ENCODE data around the gene FAM163B. TPM values are rescaled to one million over a fixed set of nuclear protein-coding genes. Genes with fewer than 3 reads are reported as not detected.

Gene FAM163B
- total RNA-seq, 4 donors from 2014 or later: not detected

DNA sequence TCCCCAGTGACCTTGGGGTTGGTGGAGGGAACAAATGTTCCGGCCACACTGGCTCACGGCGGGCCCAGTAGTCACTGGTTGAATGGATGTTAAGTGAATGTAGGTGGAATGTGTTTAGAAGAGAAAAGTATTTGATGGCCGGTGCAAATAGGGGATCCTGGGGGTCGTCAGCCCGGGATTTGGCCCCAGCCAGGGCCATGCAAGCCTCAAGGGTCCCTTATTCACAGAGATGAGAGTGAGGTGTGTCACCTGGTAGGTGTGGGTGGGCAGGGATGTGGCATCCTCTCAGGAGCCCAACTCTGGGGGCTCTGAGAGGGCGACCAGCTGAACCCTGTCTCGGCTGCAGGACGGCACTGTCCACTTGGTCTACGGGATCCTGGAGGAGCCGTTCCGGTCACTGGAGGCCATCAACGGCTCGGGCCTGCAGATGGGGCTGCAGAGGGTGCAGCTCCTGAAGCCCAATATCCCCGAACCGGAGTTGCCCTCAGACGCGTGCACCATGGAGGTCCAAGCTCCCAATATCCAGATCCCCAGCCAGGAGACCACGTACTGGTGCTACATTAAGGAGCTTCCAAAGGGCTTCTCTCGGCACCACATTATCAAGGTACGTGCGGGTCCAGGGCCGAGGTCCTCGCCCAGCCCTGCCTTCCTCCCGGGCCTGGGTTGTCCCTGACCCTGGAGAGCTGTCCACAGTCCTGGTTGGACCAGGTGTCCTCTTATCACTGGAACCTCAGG, 32.8 kb upstream of the FAM163B start:
- intact Hi-C loops (cut with DNase I; ENCODE audit: low total_unique reads): no loop called here
- TF ChIP-seq POLR2A (IDR thresholded peaks at IDR 0.05): no peak
- TF ChIP-seq, protein P1, sequence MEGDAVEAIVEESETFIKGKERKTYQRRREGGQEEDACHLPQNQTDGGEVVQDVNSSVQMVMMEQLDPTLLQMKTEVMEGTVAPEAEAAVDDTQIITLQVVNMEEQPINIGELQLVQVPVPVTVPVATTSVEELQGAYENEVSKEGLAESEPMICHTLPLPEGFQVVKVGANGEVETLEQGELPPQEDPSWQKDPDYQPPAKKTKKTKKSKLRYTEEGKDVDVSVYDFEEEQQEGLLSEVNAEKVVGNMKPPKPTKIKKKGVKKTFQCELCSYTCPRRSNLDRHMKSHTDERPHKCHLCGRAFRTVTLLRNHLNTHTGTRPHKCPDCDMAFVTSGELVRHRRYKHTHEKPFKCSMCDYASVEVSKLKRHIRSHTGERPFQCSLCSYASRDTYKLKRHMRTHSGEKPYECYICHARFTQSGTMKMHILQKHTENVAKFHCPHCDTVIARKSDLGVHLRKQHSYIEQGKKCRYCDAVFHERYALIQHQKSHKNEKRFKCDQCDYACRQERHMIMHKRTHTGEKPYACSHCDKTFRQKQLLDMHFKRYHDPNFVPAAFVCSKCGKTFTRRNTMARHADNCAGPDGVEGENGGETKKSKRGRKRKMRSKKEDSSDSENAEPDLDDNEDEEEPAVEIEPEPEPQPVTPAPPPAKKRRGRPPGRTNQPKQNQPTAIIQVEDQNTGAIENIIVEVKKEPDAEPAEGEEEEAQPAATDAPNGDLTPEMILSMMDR (IDR thresholded peaks at IDR 0.05): no peak
- WGBS, 2 donors: 86 to 93% methylated on average over 23 to 24 of the region's 25 CpGs
- H3K4me3 ChIP-seq (ENCODE audit: low read depth, poor library complexity, severe bottlenecking): no peak overlapping the region
- DNase-seq (ENCODE audit: low spot score in 2 of 2): no peak

DNA sequence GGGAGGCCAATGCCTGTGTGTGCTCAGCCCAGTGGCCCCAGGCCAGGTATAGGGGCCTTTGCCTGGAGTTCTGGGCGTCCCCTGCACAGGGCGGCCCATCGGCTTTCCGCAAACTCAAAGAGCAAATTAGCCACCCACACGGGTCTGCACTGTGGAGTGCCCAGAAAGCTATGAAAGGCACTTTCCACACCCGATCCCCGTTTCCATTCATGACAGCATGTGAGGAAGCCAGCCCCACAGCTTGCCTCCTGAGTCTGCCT, 32.1 kb upstream of the FAM163B start:
- H3K4me3 ChIP-seq (ENCODE audit: low read depth, poor library complexity, severe bottlenecking): no peak overlapping the region
- no peak for DNase-seq (ENCODE audit: low spot score in 2 of 2)
- no peak for TF ChIP-seq POLR2A (IDR thresholded peaks at IDR 0.05)
- TF ChIP-seq, protein P1 (IDR thresholded peaks at IDR 0.05): no peak
- intact Hi-C loops (cut with DNase I; ENCODE audit: low total_unique reads): no loop called here
- WGBS, 2 donors: 83 to 90% methylated on average over 7 of the region's 7 CpGs

DNA sequence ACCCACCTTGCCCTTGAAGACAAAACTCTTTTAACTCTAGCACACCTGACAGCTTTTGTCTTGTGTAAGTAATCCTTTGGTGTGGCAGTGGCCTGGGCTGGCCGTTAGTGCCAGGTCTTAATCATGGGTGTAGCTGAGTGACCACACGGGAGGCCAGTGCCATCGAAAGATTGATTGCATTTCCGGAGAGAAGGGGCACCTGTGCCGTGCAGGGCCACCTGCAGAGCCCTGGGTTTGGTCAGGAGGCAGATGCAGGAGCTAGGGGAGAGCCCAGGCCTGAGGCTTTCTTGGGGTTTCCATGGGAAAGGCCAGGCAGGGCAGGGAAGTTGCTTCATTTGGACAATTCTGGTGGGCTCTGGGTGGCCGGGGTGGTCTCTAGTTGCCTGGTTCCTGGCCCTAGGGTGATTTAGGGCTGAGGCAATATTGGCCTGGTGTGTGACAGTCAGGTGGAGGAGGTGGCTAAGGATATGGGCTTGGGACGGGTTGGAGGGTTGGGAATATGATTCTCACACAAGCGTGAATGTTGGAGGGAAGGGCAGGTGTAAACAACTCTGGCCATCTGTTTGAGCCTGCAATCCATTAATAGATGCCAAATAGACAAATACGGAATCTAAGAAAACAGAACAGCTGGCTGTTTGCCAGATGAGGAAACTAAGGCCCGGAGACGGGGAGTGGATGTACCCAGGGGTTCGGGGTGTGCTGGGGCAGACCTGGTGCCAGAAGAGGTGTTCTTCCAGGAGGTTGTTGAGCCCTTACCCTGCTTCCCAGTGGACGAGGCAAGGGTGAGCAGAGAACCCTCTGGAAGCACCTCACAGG, 31.6 kb upstream of the FAM163B start:
- WGBS, 2 donors: 69 to 72% methylated on average over 13 of the region's 13 CpGs
- intact Hi-C loops (cut with DNase I; ENCODE audit: low total_unique reads): no loop called here
- no peak overlapping the region for H3K4me3 ChIP-seq (ENCODE audit: low read depth, poor library complexity, severe bottlenecking)
- DNase-seq (ENCODE audit: low spot score in 2 of 2): no peak
- no peak for TF ChIP-seq POLR2A (IDR thresholded peaks at IDR 0.05)
- TF ChIP-seq, protein P1 (IDR thresholded peaks at IDR 0.05): no peak

DNA sequence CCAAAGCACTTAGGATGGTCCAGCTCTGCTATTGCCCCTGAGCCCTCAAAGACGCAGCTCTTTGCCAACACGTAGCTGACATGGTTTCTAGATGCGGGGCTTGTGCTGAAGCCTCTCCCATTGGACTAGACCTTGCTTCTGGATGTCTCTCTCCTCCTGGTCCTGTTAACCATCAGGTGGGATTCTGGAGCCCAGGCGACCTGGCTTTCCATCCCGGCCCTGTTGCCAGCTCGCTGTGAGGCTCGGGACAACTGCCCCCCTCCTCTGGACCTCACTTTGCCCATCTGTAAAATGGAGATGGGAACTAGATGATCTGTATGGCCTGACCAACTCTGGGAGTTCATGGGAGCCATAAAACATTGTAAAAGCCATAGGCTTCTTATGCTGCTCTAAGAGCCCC, 31.0 kb upstream of the FAM163B start:
- TF ChIP-seq, protein P1 (IDR thresholded peaks at IDR 0.05): no peak
- no peak for TF ChIP-seq POLR2A (IDR thresholded peaks at IDR 0.05)
- no peak overlapping the region for H3K4me3 ChIP-seq (ENCODE audit: low read depth, poor library complexity, severe bottlenecking)
- DNase-seq (ENCODE audit: low spot score in 2 of 2): no peak
- 90 to 91% methylated on average over 7 of the region's 7 CpGs for WGBS, 2 donors
- intact Hi-C loops (cut with DNase I; ENCODE audit: low total_unique reads): no loop called here

DNA sequence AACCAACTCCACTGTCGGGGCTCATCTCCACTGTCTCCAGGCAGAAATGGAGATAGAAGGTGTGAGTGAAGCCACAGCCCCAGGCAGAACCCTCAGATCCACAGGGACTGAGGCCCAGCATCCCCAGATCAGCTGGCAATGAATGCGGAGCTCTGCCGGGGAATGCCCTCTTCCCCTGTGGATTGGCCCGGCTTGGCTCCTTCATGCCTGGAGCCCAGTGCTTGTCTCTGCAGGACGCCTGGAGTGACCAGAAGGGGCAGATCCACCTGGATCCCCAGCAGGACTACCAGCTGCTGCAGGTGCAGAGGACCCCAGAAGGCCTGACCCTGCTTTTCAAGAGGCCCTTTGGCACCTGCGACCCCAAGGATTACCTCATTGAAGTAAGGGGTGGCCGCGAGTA, 30.4 kb upstream of the FAM163B start:
- H3K4me3 ChIP-seq (ENCODE audit: low read depth, poor library complexity, severe bottlenecking): no peak overlapping the region
- 89 to 92% methylated on average over 7 to 8 of the region's 8 CpGs for WGBS, 2 donors
- no peak for DNase-seq (ENCODE audit: low spot score in 2 of 2)
- intact Hi-C loops (cut with DNase I; ENCODE audit: low total_unique reads): no loop called here
- no peak for TF ChIP-seq POLR2A (IDR thresholded peaks at IDR 0.05)
- TF ChIP-seq, protein P1 (IDR thresholded peaks at IDR 0.05): no peak
